ENCODE data around the gene CCDC192.

The CCDC192 gene

GRCh38 chr5:127839496-127840197 lies 136.5 kb downstream of the CCDC192 start:
- Histone ChIP-seq H3K79me2 (ENCODE audit: insufficient read depth, low read depth) (no peaks in the 10 kb centered on the region), H3K4me2 (no peak overlapping the region), H2AFZ (ENCODE audit: low read depth) (no peak overlapping the region), H3K36me3 (ENCODE audit: insufficient read depth) (no peaks in the 10 kb centered on the region), H3K4me1 (ENCODE audit: low read depth, poor library complexity, severe bottlenecking) (peaks cover 5% of the 10 kb centered on the region), H3K9ac (no peak overlapping the region), H3K27ac (no peak overlapping the region), H4K20me1 (ENCODE audit: insufficient read depth) (no peaks in the 10 kb centered on the region), H3K4me3 (IDR thresholded peaks at IDR 0.05; ENCODE audit: insufficient read depth, low read depth, low read length) (no peak overlapping the region), H3K27me3 (ENCODE audit: insufficient read depth, low read depth) (no peaks in the 10 kb centered on the region)
- TF ChIP-seq CTCF (conservative IDR thresholded peaks at IDR 0.05; ENCODE audit: low read depth, low read length): no peak

DNA sequence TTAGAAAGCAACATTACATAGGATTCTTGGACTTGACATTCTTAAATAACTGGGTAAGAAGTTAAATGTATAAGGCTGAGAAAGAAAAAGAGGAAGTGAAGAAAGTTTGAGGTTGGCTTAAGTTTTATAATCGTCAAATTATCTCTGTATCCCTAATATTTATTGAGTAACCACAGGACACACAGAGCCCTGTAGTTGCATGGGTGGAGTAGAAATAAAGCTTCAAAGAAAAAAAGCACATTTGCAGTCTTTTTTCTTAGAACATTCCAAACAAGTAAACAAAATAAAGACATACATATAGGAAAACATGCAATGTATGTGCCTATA lies 137.0 kb downstream of the CCDC192 start:
- Histone ChIP-seq H3K9ac (no peak overlapping the region), H3K27ac (no peak overlapping the region), H3K4me2 (no peak overlapping the region)

DNA sequence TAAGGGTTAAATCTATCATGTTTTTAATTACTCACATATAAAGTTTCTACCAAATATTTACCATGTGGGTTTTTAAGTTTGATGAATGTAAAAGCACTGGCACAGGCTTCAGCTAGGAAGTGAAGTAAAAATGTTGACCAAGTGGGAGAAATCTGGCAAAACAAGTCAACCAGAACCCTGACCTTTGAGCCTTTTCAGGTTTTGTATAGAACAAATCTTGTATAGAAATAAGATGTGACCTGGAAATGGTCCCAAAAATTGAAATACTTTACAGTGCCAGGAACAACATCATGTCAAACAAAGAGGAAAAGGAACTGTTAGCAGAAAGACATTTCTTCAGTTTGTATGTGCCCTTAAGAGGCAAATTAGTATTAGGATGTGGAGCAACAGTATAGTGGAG lies 137.6 kb downstream of the CCDC192 start:
- Histone ChIP-seq H3K4me3 (IDR thresholded peaks at IDR 0.05; ENCODE audit: insufficient read depth, low read depth, low read length) (no peak overlapping the region), H2AFZ (ENCODE audit: low read depth) (no peak overlapping the region), H3K27me3 (ENCODE audit: insufficient read depth, low read depth) (no peaks in the 10 kb centered on the region), H3K79me2 (ENCODE audit: insufficient read depth, low read depth) (no peaks in the 10 kb centered on the region), H3K36me3 (ENCODE audit: insufficient read depth) (no peaks in the 10 kb centered on the region), H3K4me1 (ENCODE audit: low read depth, poor library complexity, severe bottlenecking) (peaks cover 5% of the 10 kb centered on the region), H4K20me1 (ENCODE audit: insufficient read depth) (no peaks in the 10 kb centered on the region), H3K4me2 (no peak overlapping the region), H3K9ac (no peak overlapping the region), H3K27ac (no peak overlapping the region)
- TF ChIP-seq CTCF (conservative IDR thresholded peaks at IDR 0.05; ENCODE audit: low read depth, low read length): no peak

More for the DNA sequence above, 137.0 kb downstream of the CCDC192 start:
- Histone ChIP-seq H2AFZ (ENCODE audit: low read depth) (no peak overlapping the region), H3K4me3 (IDR thresholded peaks at IDR 0.05; ENCODE audit: insufficient read depth, low read depth, low read length) (no peak overlapping the region), H4K20me1 (ENCODE audit: insufficient read depth) (no peaks in the 10 kb centered on the region), H3K27me3 (ENCODE audit: insufficient read depth, low read depth) (no peaks in the 10 kb centered on the region), H3K36me3 (ENCODE audit: insufficient read depth) (no peaks in the 10 kb centered on the region), H3K79me2 (ENCODE audit: insufficient read depth, low read depth) (no peaks in the 10 kb centered on the region), H3K4me1 (ENCODE audit: low read depth, poor library complexity, severe bottlenecking) (peaks cover 5% of the 10 kb centered on the region)
- TF ChIP-seq CTCF (conservative IDR thresholded peaks at IDR 0.05; ENCODE audit: low read depth, low read length): no peak

DNA sequence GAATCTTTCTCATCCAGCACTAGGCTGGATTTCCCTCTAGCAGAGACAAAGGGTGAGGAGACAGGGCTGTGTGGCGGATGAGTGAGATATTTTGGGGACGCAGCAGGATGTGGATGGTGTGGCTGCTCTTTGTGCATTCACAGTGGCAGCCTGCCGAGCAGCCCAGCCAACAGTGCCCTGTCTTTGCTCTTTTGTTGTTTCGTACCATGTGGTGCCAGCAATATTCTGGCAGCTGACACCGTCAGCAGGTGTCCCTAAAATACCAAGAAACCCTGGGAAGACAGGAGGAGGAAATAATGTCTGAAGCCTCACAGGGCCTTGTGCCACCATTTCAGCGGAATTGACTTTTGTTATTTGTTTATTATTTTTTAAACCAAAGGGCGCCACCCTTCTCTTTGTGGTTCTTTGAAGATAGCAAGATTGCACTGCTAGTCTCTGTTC lies 141.4 kb downstream of the CCDC192 start:
- H3K27ac ChIP-seq: no peak overlapping the region
- H3K36me3 ChIP-seq (ENCODE audit: insufficient read depth): no peaks in the 10 kb centered on the region
- TF ChIP-seq CTCF (conservative IDR thresholded peaks at IDR 0.05; ENCODE audit: low read depth, low read length): no peak
- no peaks in the 10 kb centered on the region for H3K79me2 ChIP-seq (ENCODE audit: insufficient read depth, low read depth)
- H3K4me3 ChIP-seq (IDR thresholded peaks at IDR 0.05; ENCODE audit: insufficient read depth, low read depth, low read length): no peak overlapping the region
- H3K4me1 ChIP-seq (ENCODE audit: low read depth, poor library complexity, severe bottlenecking): peaks cover 5% of the 10 kb centered on the region
- H3K4me2 ChIP-seq: no peak overlapping the region
- H3K27me3 ChIP-seq (ENCODE audit: insufficient read depth, low read depth): no peaks in the 10 kb centered on the region
- no peak overlapping the region for H2AFZ ChIP-seq (ENCODE audit: low read depth)
- H3K9ac ChIP-seq: no peak overlapping the region
- no peaks in the 10 kb centered on the region for H4K20me1 ChIP-seq (ENCODE audit: insufficient read depth)

Data from KMS-11 (cell line).